Activated naive CD8-positive, alpha-beta T cell (primary cell): ENCODE measurements around the gene SHC1.
"Not testable (repeated sequence)": the region's sequence is repeated elsewhere in the genome, so short reads cannot be mapped to it uniquely, and the experiment has no call there.

Experiments used
- H3K27ac Mint-ChIP-seq: one replicate; pipeline ENCODE4 v1.8.0; 2021; ENCODE audit warnings: mixed read lengths
- H3K27me3 Mint-ChIP-seq: one replicate; pipeline ENCODE4 v1.8.0; 2021; ENCODE audit warnings: mixed read lengths
- H3K36me3 Mint-ChIP-seq: one replicate; pipeline ENCODE4 v1.8.0; 2021; ENCODE audit warnings: mixed read lengths
- H3K4me1 Mint-ChIP-seq: one replicate; pipeline ENCODE4 v1.8.0; 2021; ENCODE audit warnings: low read depth, mixed read lengths
- H3K4me3 Mint-ChIP-seq: one replicate; pipeline ENCODE4 v1.8.0; 2021; ENCODE audit warnings: mild to moderate bottlenecking, mixed read lengths
- H3K9me3 Mint-ChIP-seq: one replicate; pipeline ENCODE4 v1.8.0; 2021; ENCODE audit warnings: low read depth, mixed read lengths

The SHC1 gene

GRCh38 chr1:155002464-155003226 is 32.1 kb upstream of the SHC1 start, which contains the start of gene ZBTB7B:
ZBTB7B (plus strand) TSS chr1:155002802; CDS start chr1:155014661, 11,859 bp downstream.
- H3K9me3 Mint-ChIP-seq, result no peaks in the 10 kb centered on the region
- no peaks in the 10 kb centered on the region for H3K27me3 Mint-ChIP-seq
- H3K4me1 Mint-ChIP-seq, result peaks cover 54% of the 10 kb centered on the region
- no peaks in the 10 kb centered on the region for H3K36me3 Mint-ChIP-seq
- peak within 1 kb of the TSS; percentile 88 for H3K27ac Mint-ChIP-seq
- peak within 1 kb of the TSS; percentile 90 for H3K4me3 Mint-ChIP-seq

DNA sequence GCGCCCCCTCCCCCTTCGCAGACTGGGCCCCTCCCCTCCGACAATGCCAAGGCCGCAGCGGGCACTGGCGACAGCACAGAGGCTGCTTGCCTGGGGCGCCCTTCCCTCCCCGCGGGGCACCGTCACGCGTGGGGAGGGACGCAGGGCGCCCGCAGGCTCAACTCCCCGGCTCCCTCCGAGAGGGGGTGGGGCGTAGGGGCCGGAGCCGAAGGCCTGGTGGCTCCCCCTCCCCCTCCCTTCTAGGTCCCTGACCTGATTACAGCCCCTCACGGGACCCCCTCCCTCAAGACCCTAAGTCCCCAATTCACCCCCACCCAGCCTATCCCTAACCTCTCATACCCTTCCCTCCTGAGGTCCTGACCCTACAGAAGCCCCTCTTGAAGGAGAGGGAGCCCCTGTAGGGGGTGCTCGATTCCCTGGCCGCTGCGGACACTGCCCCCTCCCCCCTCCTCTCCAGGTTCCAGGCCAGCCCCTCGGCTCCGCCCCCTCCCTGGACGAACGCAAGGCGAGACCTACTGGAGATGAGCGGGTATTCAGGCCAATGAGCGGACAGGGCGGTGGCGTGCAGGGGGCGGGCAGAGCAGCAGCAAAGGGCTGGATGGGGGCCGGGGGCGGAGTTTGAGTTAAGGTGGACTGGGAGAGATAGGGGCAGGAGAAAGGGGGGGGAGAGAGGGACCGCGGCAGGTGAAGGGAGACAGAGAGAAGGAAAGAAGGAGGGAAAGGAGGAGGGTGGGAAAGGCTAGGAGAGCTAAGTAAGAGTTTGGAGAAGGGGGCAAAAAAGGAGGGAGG is 31.3 kb upstream of the SHC1 start:
- peak overlapping the region; percentile 87 for H3K4me3 Mint-ChIP-seq
- H3K27ac Mint-ChIP-seq, result peak overlapping the region; percentile 88
- peaks cover 55% of the 10 kb centered on the region for H3K4me1 Mint-ChIP-seq
- no peaks in the 10 kb centered on the region for H3K9me3 Mint-ChIP-seq
- H3K27me3 Mint-ChIP-seq, result no peaks in the 10 kb centered on the region
- no peaks in the 10 kb centered on the region for H3K36me3 Mint-ChIP-seq

DNA sequence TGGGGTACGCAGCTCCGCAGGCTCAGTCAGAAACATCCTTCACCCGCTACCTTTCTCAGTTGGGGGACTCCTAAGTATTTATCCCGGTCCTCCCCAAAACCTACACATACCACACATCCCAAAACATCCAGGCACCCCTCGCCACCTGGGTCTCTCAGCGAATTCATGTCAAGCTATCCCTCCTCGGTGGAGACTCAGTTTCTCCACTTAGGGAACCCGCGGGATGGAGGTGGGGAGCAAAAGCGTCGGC is 30.8 kb upstream of the SHC1 start:
- H3K36me3 Mint-ChIP-seq, result peaks cover under 1% of the 10 kb centered on the region
- no peaks in the 10 kb centered on the region for H3K27me3 Mint-ChIP-seq
- H3K4me1 Mint-ChIP-seq, result peaks cover 50% of the 10 kb centered on the region
- peak overlapping the region; percentile 82 for H3K4me3 Mint-ChIP-seq
- H3K27ac Mint-ChIP-seq, result peak overlapping the region; percentile 41
- H3K9me3 Mint-ChIP-seq, result no peaks in the 10 kb centered on the region

- Mint-ChIP-seq H3K27me3 (no peaks in the 10 kb centered on the region), H3K9me3 (no peaks in the 10 kb centered on the region), H3K4me3 (peak overlapping the region; percentile 82), H3K4me1 (peaks cover 47% of the 10 kb centered on the region), H3K36me3 (peaks cover 2% of the 10 kb centered on the region), H3K27ac (peak overlapping the region; percentile 54)
These were observed 30.3 kb upstream of the SHC1 start for GRCh38 chr1:155000726-155001424.

GRCh38 chr1:155000411-155000725 is 29.8 kb upstream of the SHC1 start:
- Mint-ChIP-seq H3K4me3 (peak overlapping the region; percentile 90), H3K4me1 (peaks cover 44% of the 10 kb centered on the region), H3K27ac (peak overlapping the region; percentile 91), H3K9me3 (no peaks in the 10 kb centered on the region), H3K36me3 (peaks cover 2% of the 10 kb centered on the region), H3K27me3 (peaks cover 2% of the 10 kb centered on the region)

DNA sequence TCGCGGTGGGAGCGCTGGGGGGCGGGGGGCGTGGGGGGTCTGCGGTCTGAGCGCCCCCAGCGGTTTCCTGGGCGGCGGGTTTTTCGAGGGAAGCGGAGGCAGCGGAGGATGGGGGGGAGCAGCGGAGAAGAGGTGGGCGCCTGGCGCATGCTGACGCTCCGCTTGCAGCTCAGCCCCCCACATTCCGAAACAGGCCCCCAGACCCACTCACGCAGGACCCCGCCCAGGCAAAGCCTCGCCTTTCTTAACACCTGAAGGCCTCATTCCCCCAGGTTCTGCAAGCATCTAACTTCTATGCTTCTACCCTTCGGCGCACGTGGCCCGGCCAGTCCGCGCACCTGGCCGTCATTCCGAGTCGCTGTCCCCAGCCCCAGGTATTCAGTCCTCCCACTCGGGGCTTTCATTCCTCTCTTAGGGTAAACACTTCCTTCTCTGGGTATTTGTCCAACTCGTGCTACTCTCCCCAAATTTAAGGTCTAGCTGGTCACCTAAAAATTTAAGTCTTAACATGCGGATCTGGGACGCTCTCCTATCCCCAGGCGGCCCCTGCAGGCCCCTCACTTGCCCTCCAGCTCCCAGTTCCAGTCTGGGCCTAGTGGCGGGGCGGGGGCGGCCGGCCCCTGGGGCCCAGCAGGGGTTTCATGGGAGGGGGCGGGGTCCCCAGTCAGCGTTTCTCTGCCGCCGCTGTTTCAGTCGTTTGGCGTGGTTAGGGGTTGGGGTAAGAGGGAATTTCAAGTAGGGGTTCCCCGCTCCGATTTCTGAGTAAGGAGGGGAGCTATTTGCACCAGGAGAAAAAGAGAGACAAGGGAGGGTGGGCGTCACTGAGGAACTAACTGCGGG is 29.2 kb upstream of the SHC1 start:
- peaks cover 2% of the 10 kb centered on the region for H3K36me3 Mint-ChIP-seq
- H3K4me1 Mint-ChIP-seq, result peaks cover 40% of the 10 kb centered on the region
- no peaks in the 10 kb centered on the region for H3K9me3 Mint-ChIP-seq
- H3K4me3 Mint-ChIP-seq, result peak overlapping the region; percentile 90
- H3K27me3 Mint-ChIP-seq, result peaks cover 2% of the 10 kb centered on the region
- peak overlapping the region; percentile 91 for H3K27ac Mint-ChIP-seq

DNA sequence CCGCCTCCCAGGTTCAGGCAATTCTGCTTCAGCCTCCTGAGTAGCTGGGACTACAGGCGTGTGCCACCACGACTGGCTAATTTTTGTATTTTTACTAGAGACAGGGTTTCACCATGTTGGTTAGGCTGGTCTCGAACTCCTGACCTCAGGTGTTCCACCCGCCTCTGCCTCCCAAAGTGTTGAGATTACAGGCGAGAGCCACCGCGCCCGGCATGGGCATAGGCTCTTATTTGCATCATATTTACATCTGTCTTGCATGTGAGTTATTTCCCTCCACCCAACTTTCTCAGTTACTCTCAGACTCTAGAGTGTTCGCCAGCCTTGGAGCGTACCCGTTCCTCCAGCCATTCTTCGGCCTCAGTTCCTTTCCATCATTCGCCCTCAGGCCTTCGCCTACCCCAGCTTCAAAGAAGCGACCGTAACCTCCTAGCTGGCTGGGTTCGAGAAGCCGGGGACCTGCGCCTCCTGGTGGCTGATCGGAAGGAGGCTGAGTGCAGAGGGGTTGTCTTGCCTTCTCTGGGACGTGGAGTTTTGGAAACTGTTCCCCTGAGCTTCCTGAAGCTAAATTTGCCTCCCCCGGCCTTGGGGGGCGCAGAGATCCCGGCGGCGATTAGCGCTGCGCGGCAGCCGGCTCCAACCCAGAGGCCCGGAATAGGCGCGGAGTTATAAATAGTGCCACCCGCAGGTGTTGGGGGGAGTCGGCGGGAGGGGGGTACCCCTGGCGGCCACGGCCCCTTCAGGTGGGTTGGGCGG is 28.4 kb upstream of the SHC1 start:
- H3K4me1 Mint-ChIP-seq, result peaks cover 33% of the 10 kb centered on the region

GRCh38 chr1:154998201-154998780 is 27.7 kb upstream of the SHC1 start:
- peak overlapping the region; percentile 10 for H3K4me3 Mint-ChIP-seq
- no peaks in the 10 kb centered on the region for H3K9me3 Mint-ChIP-seq
- peaks cover 2% of the 10 kb centered on the region for H3K36me3 Mint-ChIP-seq
- peaks cover 2% of the 10 kb centered on the region for H3K27me3 Mint-ChIP-seq
- no peak overlapping the region for H3K27ac Mint-ChIP-seq
- peaks cover 28% of the 10 kb centered on the region for H3K4me1 Mint-ChIP-seq

More for the DNA sequence above, 28.4 kb upstream of the SHC1 start:
- Mint-ChIP-seq H3K4me3 (peak overlapping the region; percentile 86), H3K27me3 (peaks cover 2% of the 10 kb centered on the region), H3K27ac (peak overlapping the region; percentile 78), H3K9me3 (no peaks in the 10 kb centered on the region), H3K36me3 (peaks cover 2% of the 10 kb centered on the region)

- Mint-ChIP-seq H3K9me3 (no peaks in the 10 kb centered on the region), H3K27ac (no peak overlapping the region), H3K4me3 (no peak overlapping the region), H3K36me3 (peaks cover 2% of the 10 kb centered on the region), H3K4me1 (peaks cover 25% of the 10 kb centered on the region), H3K27me3 (peaks cover 2% of the 10 kb centered on the region)
These were observed 26.6 kb upstream of the SHC1 start for GRCh38 chr1:154996966-154997701.

DNA sequence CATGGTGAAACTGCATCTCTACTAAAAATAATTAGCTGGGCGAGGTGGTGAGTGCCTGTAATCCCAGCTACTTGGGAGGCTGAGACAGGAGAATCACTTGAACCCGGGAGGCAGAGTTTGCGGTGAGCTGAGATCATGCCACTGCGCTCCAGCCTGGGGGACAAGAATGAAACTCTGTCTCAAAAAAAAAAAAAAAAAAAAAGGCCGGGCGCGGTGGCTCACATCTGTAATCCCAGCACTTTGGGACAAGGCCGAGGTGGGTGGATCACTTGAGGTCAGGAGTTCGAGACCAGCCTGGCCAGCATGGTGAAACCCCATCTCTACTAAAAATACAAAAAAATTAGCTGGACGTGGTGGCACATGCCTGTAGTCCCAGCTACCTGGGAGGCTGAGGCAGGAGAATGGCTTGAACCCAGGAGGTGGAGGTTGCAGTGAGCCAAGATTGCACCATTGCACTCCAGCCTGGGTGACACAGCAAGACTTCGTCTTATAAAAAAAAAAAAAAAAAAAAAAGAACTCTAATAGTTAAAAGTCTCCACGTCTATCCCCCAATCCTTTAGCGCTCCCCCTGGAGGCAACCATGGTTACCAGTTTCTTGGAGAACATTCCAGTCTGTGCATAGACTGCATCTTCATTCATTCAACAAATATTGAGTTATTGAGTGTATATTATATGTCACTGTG is 24.9 kb upstream of the SHC1 start:
- not testable (repeated sequence) for H3K9me3 Mint-ChIP-seq, H3K36me3 Mint-ChIP-seq, H3K27ac Mint-ChIP-seq, H3K4me3 Mint-ChIP-seq, H3K27me3 Mint-ChIP-seq
- peaks cover 22% of the 10 kb centered on the region for H3K4me1 Mint-ChIP-seq

DNA sequence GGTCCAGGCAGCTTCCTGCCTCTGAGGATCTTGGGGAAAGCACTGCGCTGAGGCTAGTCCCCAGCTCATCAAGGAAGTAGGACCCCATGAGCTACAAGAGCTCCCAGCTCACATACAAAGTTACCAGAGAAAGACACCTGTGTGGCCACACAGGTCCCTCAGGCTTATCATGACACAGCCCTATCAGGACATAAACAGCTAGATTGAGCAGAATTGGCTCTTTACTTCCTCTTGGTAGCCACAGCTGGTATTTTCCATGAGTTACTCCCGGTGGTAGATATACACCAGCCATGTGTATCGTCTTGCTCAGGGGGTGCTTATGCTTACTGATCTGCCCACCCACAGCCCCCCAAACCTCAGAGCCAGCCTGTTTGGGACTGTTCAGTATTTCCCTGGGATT is 24.0 kb upstream of the SHC1 start:
- Mint-ChIP-seq H3K4me3 (no peak overlapping the region), H3K27me3 (peaks cover 2% of the 10 kb centered on the region), H3K9me3 (no peaks in the 10 kb centered on the region), H3K36me3 (peaks cover 4% of the 10 kb centered on the region), H3K27ac (no peak overlapping the region), H3K4me1 (peaks cover 22% of the 10 kb centered on the region)

DNA sequence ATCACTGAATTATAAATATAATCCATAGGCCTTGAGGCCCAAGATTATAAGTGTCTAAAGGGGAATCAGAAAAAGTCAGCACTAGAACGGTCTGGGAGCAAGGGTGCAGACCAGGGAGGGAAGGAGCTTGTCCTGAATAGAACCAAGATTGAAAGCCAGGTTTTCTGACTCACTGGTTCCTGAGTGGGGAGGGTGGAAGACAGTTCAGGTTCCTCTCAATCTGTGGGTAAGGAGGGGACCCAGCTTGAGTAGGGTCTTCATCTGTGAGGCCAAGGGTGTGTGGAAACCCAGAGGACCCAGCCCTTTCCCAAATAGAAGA is 23.7 kb upstream of the SHC1 start:
- Mint-ChIP-seq H3K9me3 (no peaks in the 10 kb centered on the region), H3K36me3 (peaks cover 5% of the 10 kb centered on the region), H3K27ac (no peak overlapping the region), H3K4me3 (no peak overlapping the region), H3K4me1 (peaks cover 25% of the 10 kb centered on the region), H3K27me3 (peaks cover 2% of the 10 kb centered on the region)
